Smooth muscle cell of bladder (primary cell): ENCODE data around the gene BBS9. TPM values are rescaled to one million over a fixed set of nuclear protein-coding genes. Genes with fewer than 3 reads are reported as not detected.

Source experiments
- total RNA-seq: library from RNA; depleted of rRNA; stranded (reverse); fragments of >200 nt; gene quantifications from 2 replicates; pipeline ENCODE4 v1.2.3, GENCODE V29; 2014

Gene BBS9
- 20.8 and 26.1 TPM in 2 replicates for total RNA-seq

GRCh38 chr7:33128990-33129805, at the start of gene BBS9:
Gene BBS9 (plus strand): TSS chr7:33129564. CDS start chr7:33146253, 16,689 bp downstream.

GRCh38 chr7:33109005-33109757, 20.2 kb upstream of the BBS9 start, which contains the start of gene RP9:
Gene RP9 (minus strand): TSS chr7:33109404. CDS start chr7:33109372, 32 bp downstream.

Other genes with a start within 250 kb of the BBS9 start
- gene KBTBD2, start 237.8 kb upstream of the BBS9 start, total RNA-seq: 21.2 and 26.7 TPM in 2 replicates
- 423 and 558 TPM in 2 replicates for gene FKBP9, start 172.1 kb upstream of the BBS9 start, total RNA-seq
- gene NT5C3A, start 66.8 kb upstream of the BBS9 start, total RNA-seq: 13.7 and 17.4 TPM in 2 replicates
- gene RP9, start 20.2 kb upstream of the BBS9 start, total RNA-seq: 9.9 and 10.5 TPM in 2 replicates